Stimulated activated CD4-positive, alpha-beta T cell treated with anti-CD3 and anti-CD28 coated beads, Interleukin-1b, Interleukin-23, amount 100 ng/mL, for 1 hour (primary cell): ENCODE results near the gene LDOC1.
"Not testable (repeated sequence)": the region's sequence is repeated elsewhere in the genome, so short reads cannot be mapped to it uniquely, and the experiment has no call there.

Experiments
- DNase-seq, 2 donors: peaks; one replicate each; pipeline ENCODE4 v3.0.0-alpha.2; 2020; ENCODE audit warnings: low read depth in 2 of 2

LDOC1 gene

DNA sequence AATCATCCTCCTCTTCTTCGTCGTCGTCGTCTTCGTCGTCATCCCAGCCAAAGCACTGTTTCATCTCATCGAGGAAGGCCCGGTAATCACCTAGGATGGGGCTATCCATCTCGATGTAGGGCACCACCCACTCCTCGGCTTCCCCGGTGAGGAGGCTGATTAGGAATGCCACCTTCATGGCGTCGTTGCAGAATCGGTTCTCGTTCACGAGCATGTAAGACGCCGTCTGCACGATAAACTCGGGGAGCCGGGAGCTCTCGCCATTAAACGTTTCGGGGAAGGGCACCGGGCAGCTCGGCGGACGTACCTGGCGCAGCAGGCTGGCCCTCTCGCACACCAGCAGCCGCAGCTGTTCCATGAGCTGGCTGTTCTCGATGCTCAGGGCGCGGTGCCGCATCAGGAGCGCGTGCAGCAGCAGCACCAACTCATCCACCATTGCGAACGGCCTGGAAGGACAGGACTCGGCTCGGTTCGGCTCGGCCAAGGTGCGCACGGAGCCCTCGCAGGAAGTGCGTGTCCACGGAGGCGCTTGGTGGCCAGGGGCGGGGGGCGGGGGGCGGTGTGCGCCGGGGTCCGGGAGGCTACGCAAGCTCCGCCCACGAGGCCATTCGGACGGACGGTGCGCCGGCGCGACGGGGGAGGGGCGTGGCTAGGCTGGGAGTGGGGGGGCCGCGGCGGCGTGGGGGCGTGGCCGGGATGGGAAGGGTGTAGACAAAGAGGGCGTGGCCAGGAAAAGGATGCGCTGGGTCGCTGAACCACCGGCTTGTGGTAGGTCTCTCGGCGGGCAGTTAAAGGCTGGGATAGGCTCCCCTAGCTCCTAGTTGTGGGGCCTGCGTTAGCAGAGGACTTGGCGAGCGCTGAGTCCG, at the start of gene LDOC1:
Gene LDOC1, minus strand, starts transcription at position 544 of the 866 bp plus-strand sequence. Its CDS starts 108 bp downstream, at position 436.
- DNase-seq: peak; percentile 30 to 59

DNA sequence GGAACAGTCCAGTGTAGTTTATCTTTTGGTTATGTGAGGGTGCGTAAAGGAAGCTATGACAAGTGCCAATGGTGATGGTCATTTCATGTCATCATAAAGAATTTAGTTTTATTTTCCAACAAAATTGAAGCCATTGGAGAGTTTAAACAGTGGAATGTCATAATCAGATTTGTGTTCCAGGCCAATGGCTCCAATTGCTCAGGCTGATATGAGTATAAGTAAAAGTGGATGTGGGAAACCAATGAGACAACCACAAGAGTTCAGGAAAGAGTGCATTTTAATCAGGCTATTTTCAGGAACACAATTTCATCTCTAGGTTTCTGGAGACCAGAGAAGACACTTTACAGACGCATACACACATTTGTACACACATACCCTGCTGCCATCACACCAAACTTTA, 44.7 kb upstream of the LDOC1 start:
- DNase-seq: no peak

DNA sequence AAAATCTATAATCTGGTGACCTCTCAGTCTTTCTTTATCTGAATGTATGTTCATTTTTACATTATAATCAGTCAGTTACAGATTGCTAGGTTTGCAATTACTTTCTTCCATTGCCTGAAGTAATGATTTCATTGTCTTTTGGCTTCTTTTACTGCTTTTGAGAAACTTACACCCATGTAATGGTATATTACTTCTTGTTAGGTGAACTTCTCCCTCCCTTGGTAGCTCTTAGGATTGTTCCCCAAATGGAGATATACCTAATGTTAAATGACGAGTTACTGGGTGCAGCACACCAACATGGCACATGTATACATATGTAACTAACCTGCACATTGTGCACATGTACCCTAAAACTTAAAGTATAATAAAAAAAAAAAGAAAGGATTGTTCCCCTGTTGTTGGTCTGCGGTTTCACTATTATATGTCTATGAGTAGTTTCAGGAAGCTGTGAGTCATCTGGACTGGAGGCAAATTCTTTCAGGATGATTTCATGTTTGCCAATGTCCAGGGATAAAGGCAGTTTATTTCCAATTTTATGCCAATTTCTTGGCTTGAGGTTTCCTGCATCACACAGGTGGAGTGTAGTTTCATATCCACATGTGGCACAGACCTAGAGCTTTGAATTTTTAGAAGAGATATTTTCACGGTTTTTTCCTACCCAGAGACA, 43.5 kb upstream of the LDOC1 start:
- DNase-seq: no peak

DNA sequence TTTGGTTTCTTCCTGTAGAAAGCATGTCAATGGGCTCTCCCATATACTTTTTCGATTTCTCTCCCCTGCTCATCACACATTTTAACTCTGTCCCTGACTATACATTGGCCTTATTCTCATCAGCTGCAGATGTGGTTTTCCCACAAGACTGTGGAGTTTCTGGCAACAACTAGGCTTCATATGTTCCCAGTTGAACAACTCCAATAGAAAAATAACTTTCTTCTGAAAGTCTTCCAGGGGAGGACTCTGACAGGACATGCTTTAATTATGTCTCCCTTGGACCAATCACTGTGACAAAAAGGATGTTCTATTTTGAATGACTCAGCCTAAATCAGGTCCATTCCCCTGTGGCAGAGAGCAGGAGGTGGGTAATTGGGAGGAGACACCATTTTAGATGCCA, 37.3 kb upstream of the LDOC1 start:
- DNase-seq: no peak

DNA sequence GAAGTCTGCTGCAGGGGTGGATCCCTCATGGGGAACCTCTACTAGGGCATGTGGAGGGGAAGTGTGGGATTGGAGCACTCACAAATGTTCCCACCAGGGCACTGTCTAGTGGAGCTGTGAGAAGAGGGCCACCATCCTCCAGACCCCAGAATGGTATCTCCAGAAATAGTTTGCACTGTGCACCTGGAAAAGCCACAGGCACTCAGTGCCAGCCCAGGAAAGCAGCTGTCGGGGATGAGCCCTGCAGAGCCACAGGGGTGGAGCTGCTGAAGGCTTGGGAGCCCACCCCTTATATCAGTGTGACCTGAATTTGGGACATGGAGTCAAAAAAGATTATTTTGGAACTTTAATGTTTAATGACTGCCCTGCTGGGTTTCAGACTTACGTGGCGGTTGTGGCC, 25.0 kb upstream of the LDOC1 start:
- DNase-seq: no peak

DNA sequence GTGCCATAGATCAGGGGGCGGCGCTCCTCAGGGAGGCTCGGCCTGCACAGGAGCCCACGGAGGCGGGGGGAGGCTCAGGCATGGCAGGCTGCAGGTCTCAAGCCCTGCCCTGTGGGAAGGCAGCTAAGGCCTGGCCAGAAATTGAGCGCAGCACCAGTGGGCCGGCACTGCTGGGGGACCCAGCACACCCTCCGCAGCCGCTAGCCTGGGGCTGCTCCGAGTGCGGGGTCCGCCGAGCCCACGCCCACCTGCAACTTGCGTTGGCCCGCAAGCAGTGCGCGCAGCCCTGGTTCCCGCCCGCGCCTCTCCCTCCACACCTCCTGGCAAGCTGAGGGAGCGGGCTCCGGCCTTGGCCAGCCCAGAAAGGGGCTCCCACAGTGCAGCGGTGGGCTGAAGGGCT, 11.6 kb upstream of the LDOC1 start:
- not testable (repeated sequence) for DNase-seq

DNA sequence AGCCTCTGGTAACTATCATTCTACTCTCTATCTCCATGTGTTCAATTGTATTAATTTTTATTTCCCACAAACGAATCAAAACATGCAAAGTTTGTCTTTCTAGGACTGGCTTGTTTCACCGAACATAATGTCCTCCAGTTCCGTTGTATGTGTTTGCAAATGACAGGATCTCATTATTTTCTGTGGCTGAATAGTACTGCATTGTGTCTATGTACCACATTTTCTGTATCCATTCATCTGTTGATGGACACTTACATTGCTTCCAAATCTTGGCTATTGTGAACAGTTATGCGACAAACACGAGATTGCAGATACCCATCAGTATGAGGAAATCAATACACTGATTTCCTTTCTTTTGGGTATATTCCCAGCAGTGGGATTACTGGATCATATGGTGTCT, 8.4 kb upstream of the LDOC1 start:
- no peak for DNase-seq

DNA sequence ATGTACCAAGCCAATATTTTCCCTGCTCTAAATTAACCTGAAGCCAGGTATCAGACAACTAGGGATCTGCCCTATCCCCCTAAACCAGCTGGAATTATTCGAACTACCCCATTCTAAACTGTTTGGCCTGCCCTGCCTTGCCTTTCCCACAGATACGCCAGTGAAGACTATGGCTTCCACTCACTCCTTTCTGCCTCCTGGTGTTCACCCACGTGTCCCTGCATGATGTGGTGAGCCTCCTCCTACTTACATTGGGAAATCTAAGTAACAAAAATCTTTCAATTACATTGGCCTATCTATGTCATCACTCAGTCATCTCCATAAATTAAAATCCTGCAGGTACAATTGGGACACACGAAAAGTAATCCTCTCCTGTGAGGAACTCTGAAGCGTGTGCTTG, 6.1 kb upstream of the LDOC1 start:
- no peak for DNase-seq

DNA sequence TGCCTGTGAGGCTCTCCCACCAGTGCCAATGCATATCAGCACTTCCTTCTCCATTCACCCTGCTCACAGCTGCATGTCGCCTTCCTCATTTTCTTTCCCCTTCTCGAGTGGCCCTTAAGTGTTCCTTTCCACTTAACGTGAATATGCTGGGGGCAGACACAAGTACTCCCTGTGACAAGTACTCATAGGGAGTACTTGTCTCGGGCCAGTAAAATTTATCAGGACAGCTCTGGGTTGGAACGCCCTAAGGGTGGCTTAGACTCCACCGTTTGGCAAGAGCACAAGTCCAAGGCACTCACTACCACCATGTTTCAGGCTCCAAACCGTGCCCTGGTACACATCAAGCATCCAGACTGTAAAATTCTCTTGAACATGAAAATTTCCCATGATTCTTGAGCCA, 3.9 kb upstream of the LDOC1 start:
- no peak for DNase-seq

DNA sequence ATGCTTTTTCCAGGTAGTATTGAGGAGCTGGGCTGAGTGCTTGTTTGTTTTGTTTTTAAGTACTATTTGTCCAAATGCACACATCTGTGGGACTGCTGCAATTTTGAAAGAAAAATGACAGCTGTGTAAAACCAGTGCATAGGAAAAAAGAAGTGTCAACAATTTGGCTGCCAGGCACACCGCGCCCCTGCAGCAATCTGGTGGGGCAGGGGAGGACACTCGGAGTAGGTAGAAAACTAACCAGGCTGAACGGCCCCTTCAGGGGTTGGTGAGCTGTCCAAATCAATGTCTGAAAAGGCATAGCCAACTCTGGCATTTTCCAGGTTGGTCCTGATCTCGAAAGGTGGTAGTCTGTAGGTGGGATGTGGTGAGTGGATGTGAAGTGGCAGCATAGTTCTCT, 1.1 kb downstream of the LDOC1 start:
- no peak for DNase-seq

DNA sequence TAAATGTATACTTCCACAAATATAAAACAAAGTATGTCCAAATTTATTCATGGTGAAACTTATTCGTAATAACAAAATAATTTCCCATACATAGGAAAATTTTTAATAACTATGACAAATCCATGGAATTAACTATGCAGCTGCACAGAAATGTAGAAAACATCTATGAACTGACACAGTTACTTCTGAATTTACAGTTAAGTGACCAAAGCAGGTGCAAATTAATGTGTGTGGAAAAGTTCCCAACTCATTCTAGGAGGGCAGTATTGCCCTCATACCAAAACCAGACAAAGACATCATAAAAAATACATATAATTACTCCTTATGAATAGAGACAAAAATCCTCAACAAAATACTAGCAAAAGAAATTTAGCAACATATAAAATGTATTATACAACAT, 12.5 kb downstream of the LDOC1 start:
- DNase-seq: no peak

DNA sequence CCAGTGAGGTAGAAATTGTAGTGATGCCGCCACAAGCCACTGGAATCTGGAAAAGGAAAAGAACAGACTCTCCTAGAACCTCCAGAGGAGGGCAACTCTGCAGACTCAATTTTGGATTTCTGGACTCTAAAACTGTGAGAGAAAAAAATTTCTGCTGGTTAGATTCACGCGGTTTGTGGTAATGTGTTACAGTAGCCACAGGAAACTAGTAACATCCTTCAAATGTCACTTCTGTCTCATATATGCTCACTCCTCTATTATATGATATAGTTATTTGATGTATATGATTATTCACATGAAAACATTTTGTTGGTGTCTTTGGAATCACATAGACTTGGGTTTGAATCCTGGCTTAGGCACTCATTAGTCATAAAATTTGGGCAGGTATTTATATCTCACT, 18.8 kb downstream of the LDOC1 start:
- no peak for DNase-seq

DNA sequence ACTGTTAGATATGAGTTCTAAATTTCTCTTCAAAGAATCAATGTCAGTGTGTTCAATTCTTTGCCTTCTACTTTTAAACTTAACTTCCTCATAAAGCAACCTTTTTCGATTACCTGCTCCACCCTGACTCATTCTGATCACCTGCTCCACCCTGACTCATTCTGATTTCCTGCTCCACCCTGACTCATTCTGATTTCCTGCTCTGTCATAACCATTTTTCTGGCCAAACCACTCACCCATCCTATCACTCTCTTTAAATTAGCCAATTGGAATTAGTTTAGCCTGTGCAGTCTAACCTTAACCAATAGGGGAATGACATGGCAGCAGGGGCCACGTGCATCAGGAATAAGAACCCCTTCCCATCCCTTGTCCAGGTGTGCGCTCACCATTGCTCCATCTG, 21.7 kb downstream of the LDOC1 start:
- not testable (repeated sequence) for DNase-seq

DNA sequence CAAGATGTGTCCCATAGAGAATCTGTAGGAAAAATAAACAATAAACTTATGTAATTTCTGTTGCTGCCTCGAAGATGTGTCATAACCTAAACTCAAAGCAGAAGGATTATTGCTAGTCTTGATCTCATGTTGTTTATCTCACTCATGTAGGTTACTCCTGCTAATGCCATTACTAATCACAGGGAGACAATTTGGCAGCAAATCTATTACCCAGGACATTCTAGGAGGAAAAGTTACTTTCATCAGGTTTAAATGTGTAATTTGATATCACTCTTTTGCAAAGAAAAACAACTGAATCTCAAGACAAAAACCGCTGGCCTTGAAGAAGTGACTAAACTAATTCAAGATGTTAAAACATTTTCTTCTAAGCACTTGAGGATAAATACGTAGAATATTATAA, 34.0 kb downstream of the LDOC1 start:
- DNase-seq: no peak

DNA sequence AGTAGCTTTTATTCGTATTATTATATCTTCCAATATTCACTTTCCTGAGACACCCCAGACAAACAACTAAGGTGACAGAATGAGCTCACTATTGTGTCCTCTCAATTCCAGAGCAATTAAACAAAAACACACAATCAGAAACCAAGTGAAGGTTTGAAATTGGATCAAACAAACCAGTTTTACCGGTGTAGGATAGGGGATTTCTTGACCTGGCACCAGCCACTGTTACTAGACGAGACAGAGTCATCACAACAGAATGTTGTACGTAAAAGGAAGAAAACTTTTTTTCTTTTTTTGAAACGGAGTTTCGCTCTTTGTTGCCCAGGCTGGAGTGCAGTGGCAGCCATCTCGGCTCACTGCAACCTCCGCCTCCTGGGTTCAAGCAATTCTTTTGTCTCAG, 43.7 kb downstream of the LDOC1 start:
- DNase-seq: no peak

DNA sequence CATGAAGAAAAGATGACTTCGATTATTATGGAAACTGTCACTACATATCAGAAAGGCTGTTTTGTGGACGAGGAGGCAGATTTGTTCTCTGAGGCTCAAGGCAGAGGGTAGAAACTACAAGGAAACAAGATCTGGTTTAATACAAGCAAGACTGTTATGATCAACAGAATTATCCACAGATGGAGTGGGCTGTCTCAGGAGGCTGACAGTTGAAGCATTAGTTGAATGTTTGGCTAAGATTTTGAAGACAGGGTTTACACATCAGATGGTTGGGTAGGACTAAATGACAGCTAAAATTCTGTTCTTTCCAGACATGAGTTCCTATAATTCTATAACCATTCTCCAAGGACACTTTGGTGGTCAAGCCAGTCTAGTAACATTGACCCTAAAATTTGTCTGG, 49.8 kb downstream of the LDOC1 start:
- DNase-seq: no peak
